HEK293T (cell line): Measurements from ENCODE around the gene COL20A1.

Experiments used
- CTCF ChIA-PET: fragments of 350-600 bp; formaldehyde crosslinking; extraction: SDS; loops from one replicate; lab custom pipeline; 2021; ENCODE audit warnings: antibody characterized with exemption, inconsistent platforms; lab: Yijun Ruan, JAX
- POLR2A ChIA-PET: fragments of 350-600 bp; formaldehyde crosslinking; extraction: SDS; loops from one replicate; lab custom pipeline; 2020; ENCODE audit warnings: antibody characterized with exemption, inconsistent platforms; lab: Yijun Ruan, JAX
- DNase-seq: peaks from one replicate; pipeline ENCODE4 v3.0.0; 2012; ENCODE audit warnings: mixed read lengths; ENCODE audit errors: extremely low spot score
- ARNT ChIP-seq: fragments of 450-650 bp; IDR thresholded peaks from 2 replicates; pipeline ENCODE4 v1.6.1; 2017; ENCODE audit warnings: mild to moderate bottlenecking
- BHLHE40 ChIP-seq: fragments of 450-650 bp; IDR thresholded peaks from 2 replicates; pipeline ENCODE4 v1.6.1; 2016; ENCODE audit warnings: mild to moderate bottlenecking, moderate library complexity, borderline replicate concordance
- CTBP1 ChIP-seq: fragments of 450-650 bp; IDR thresholded peaks from 2 replicates; pipeline ENCODE4 v1.6.1; 2016; ENCODE audit warnings: borderline replicate concordance
- ELF4 ChIP-seq: fragments of 450-650 bp; IDR thresholded peaks from 2 replicates; pipeline ENCODE4 v1.6.1; 2017; ENCODE audit warnings: antibody characterized with exemption
- FOXA1 ChIP-seq: fragments of 450-650 bp; IDR thresholded peaks from 2 replicates; pipeline ENCODE4 v1.6.1; 2016; ENCODE audit warnings: mild to moderate bottlenecking
- FOXK2 ChIP-seq: fragments of 450-650 bp; IDR thresholded peaks from 2 replicates; pipeline ENCODE4 v1.6.1; 2016; ENCODE audit warnings: mild to moderate bottlenecking
- FOXM1 ChIP-seq: fragments of 450-650 bp; IDR thresholded peaks from 2 replicates; pipeline ENCODE4 v1.6.1; 2017; ENCODE audit warnings: mild to moderate bottlenecking, borderline replicate concordance
- HDGF ChIP-seq: fragments of 450-650 bp; IDR thresholded peaks from 2 replicates; pipeline ENCODE4 v1.6.1; 2017; ENCODE audit warnings: antibody characterized with exemption, borderline replicate concordance
- L3MBTL2 ChIP-seq: fragments of 450-650 bp; conservative IDR thresholded peaks from 2 replicates; pipeline ENCODE4 v1.6.1; 2016; ENCODE audit warnings: mild to moderate bottlenecking
- LEF1 ChIP-seq: fragments of 450-650 bp; IDR thresholded peaks from 2 replicates; pipeline ENCODE4 v1.6.1; 2017; ENCODE audit warnings: mild to moderate bottlenecking, borderline replicate concordance
- NFRKB ChIP-seq: fragments of 450-650 bp; IDR thresholded peaks from 2 replicates; pipeline ENCODE4 v1.6.1; 2016; ENCODE audit warnings: mild to moderate bottlenecking, moderate library complexity
- PKNOX1 ChIP-seq: fragments of 450-650 bp; IDR thresholded peaks from 2 replicates; pipeline ENCODE4 v1.6.1; 2016
- SP1 ChIP-seq: fragments of 450-650 bp; IDR thresholded peaks from 2 replicates; pipeline ENCODE4 v1.6.1; 2017
- SUZ12 ChIP-seq: fragments of 450-650 bp; IDR thresholded peaks from 2 replicates; pipeline ENCODE4 v1.6.1; 2016; ENCODE audit warnings: mild to moderate bottlenecking
- TARDBP ChIP-seq: fragments of 450-650 bp; IDR thresholded peaks from 2 replicates; pipeline ENCODE4 v1.6.1; 2016
- ZNF384 ChIP-seq: fragments of 450-650 bp; IDR thresholded peaks from 2 replicates; pipeline ENCODE4 v1.6.1; 2016

Gene COL20A1

GRCh38 chr20:63316502-63316921 is 23.5 kb downstream of the COL20A1 start:
- no peak for DNase-seq
- TF ChIP-seq FOXK2: no peak
- TF ChIP-seq ARNT: no peak
- no peak for TF ChIP-seq CTBP1
- ChIA-PET CTCF (interaction anchor here (0.6 to 0.8 kb wide), 2 partner anchors 65 to 66 kb away, joined by 3 to 4 read pairs; no protein-coding TSS in a partner anchor), POLR2A (no interaction called here)

DNA sequence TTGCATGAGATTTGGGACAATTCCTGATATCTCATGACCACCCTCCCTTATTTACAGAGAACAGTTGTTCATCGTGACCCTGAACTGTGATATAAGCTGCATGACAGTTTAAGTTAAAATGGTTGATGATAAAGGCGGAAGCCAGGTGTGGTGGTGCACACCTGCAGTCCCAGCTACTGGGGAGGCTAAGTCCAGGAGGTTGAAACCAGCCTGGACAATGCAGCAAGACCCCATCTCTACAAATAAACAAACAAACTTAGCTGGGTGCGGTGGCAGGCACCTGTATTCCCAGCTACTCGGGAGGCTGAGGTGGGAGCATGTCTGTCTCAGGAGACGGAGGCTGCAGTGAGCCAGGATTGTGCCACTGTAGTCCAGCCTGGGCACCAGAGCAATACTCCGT is 24.1 kb downstream of the COL20A1 start:
- CTCF ChIA-PET: interaction anchor here (0.6 to 0.8 kb wide), 2 partner anchors 65 to 66 kb away, joined by 3 to 4 read pairs; no protein-coding TSS in a partner anchor
- no peak for DNase-seq
- POLR2A ChIA-PET: no interaction called here
- TF ChIP-seq ELF4 (no peak), SUZ12 (no peak), FOXA1 (no peak), SP1 (no peak)

DNA sequence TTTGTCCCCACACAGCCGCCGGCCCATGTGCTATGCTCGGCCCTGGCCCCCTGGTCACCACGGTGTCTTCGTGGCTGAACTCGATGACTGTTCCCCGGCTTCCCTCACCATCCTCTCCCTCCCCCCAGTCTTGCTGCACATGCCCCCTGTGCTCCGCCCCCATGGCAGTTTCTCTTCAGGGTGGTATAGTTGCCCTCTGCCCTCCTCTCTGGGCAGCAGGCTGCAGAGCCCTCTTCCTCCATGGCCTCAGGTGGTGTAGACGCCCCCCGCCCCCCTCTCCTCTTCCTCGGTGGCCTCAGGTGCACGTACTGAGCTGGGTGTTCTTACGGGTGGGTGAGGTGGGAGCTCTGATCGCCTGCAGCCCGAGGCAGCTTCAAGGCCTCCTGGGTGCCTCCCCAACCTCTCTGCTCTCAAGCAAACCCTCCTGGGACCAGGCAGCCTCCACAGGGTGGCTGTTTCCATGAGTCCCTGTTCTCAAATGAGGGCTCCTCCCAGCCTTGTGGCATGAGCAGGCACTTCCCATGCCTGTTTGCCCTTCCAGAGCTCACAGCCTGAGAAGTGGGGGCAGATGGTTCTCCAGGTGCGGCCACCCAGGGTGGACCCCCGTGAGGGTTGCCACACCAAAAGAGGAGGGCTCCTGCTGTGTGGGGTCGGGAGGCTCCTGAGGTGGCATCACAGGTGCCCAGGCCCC is 24.8 kb downstream of the COL20A1 start:
- ChIA-PET CTCF (no interaction called here), POLR2A (no interaction called here)
- DNase-seq: no peak
- no peak for TF ChIP-seq ARNT
- no peak for TF ChIP-seq LEF1
- no peak for TF ChIP-seq SUZ12
- no peak for TF ChIP-seq L3MBTL2
- no peak for TF ChIP-seq PKNOX1
- TF ChIP-seq FOXA1: no peak
- TF ChIP-seq FOXK2: no peak
- TF ChIP-seq ZNF384: no peak
- no peak for TF ChIP-seq NFRKB
- TF ChIP-seq ELF4: no peak
- TF ChIP-seq CTBP1: no peak
- no peak for TF ChIP-seq HDGF
- no peak for TF ChIP-seq TARDBP
- no peak for TF ChIP-seq FOXM1
- TF ChIP-seq SP1: no peak

- ChIA-PET CTCF (no interaction called here), POLR2A (no interaction called here)
- TF ChIP-seq BHLHE40 (no peak), TARDBP (no peak), SUZ12 (no peak), PKNOX1 (no peak), LEF1 (no peak), ARNT (no peak), L3MBTL2 (no peak), HDGF (no peak), FOXA1 (no peak), FOXM1 (no peak), NFRKB (no peak), FOXK2 (no peak), ZNF384 (no peak), CTBP1 (no peak), ELF4 (no peak)
- DNase-seq: no peak
Observed at GRCh38 chr20:63318391-63319163, 25.6 kb downstream of the COL20A1 start.

- DNase-seq: no peak
- POLR2A ChIA-PET: no interaction called here
- TF ChIP-seq TARDBP (no peak), BHLHE40 (no peak), ELF4 (no peak), PKNOX1 (no peak), HDGF (no peak), ZNF384 (no peak), FOXA1 (no peak), SUZ12 (no peak), SP1 (no peak), FOXK2 (no peak), LEF1 (no peak), NFRKB (no peak), L3MBTL2 (no peak), FOXM1 (no peak), CTBP1 (no peak), ARNT (no peak)
- CTCF ChIA-PET: no interaction called here
Observed at GRCh38 chr20:63319164-63320040, 26.4 kb downstream of the COL20A1 start.

GRCh38 chr20:63320041-63320511 is 27.1 kb downstream of the COL20A1 start:
- TF ChIP-seq SP1 (no peak), FOXK2 (no peak), ARNT (no peak), ZNF384 (no peak)
- no peak for DNase-seq
- CTCF ChIA-PET: no interaction called here
- POLR2A ChIA-PET: no interaction called here
